Measurements from ENCODE around the gene GLIPR1L2.
"Not testable (repeated sequence)": the region's sequence is repeated elsewhere in the genome, so short reads cannot be mapped to it uniquely, and the experiment has no call there.

Gene GLIPR1L2

DNA sequence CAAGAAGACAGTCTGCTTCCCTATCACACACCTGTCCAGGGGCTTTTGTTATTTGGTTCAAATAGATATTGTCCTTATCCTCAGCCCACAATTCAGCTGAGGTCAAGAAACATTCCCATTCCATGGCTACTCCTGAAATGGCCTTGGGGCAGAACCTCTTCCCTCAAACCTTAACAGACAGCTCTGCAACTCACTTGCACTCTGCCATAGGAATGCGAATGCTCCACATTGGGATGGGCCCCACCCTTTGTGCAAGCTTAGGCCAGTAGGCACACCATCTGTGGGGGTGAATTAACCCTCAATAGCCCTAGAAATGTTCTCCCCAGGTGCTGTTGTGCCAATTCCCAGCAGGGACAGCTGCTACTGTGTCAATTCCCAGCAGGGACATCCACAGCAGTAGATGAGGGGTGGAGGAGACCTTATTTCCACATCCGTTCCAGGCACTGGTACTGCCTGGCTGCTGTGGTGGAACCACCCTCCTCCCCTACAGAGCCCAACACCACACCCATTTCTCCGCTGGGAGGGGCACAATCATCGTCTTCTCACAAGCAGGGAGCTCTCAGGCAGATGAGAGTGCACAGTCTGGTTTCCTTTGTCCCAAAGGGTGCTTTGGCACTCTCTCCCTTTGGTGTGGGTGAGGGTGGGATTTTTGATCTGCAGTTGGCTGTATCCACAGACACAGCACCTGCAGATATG is 47.3 kb downstream of the GLIPR1L2 start:
- no peak for DNase-seq (ENCODE audit: extremely low spot score)
- CTCF ChIA-PET: interaction anchor here (1.0 to 1.8 kb wide), 4 partner anchors 8 to 67 kb away, joined by 3 to 4 read pairs (median 4); no protein-coding TSS in a partner anchor
- TF ChIP-seq, protein P1, sequence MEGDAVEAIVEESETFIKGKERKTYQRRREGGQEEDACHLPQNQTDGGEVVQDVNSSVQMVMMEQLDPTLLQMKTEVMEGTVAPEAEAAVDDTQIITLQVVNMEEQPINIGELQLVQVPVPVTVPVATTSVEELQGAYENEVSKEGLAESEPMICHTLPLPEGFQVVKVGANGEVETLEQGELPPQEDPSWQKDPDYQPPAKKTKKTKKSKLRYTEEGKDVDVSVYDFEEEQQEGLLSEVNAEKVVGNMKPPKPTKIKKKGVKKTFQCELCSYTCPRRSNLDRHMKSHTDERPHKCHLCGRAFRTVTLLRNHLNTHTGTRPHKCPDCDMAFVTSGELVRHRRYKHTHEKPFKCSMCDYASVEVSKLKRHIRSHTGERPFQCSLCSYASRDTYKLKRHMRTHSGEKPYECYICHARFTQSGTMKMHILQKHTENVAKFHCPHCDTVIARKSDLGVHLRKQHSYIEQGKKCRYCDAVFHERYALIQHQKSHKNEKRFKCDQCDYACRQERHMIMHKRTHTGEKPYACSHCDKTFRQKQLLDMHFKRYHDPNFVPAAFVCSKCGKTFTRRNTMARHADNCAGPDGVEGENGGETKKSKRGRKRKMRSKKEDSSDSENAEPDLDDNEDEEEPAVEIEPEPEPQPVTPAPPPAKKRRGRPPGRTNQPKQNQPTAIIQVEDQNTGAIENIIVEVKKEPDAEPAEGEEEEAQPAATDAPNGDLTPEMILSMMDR (IDR thresholded peaks at IDR 0.05; ENCODE audit: control extremely low read depth, extremely low read depth, low read depth, missing control alignments): no peak
- POLR2A ChIA-PET: no interaction called here

DNA sequence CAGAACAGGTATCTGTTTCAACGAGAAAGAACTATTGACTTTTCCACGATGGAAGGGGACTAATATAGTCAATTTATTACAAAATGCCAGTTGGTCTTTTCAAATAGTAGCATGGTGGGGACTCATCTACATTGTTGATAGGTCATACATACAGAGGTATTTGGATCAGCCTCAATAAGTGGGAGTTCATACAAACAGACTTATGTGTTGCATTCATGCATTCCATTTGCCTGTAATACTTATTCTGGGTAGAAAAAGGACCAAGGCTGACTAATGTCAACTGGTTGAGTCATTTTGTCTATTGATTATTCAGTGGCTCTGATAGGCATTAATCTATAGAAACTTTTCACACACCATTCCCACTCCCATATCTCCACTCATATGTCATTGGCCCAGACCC is 48.2 kb downstream of the GLIPR1L2 start:
- TF ChIP-seq, protein P1 (IDR thresholded peaks at IDR 0.05; ENCODE audit: control extremely low read depth, extremely low read depth, low read depth, missing control alignments): no peak
- ChIA-PET CTCF (interaction anchor here (1.0 to 1.7 kb wide), 2 partner anchors 15 to 66 kb away, joined by 3 to 4 read pairs; no protein-coding TSS in a partner anchor), POLR2A (no interaction called here)
- DNase-seq (ENCODE audit: extremely low spot score): no peak

DNA sequence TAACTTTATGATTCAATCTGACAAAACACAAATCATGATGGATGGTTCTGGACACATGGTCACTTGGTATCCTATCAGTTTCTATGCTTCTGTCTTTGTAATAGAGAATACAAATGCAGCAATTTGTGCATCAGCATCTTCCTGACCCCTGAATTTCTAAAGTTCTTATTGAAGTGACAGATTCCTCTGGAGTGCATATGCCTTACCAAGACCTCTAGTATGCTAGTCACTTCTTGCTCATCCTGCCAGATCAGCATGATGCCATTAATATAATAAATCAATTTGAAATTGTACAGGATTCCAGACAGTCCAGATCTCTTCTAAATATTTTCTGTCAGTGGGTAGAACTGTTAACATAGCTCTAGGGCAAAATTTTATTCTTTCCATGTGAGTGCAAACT is 49.0 kb downstream of the GLIPR1L2 start:
- POLR2A ChIA-PET: no interaction called here
- DNase-seq (ENCODE audit: extremely low spot score): no peak

DNA sequence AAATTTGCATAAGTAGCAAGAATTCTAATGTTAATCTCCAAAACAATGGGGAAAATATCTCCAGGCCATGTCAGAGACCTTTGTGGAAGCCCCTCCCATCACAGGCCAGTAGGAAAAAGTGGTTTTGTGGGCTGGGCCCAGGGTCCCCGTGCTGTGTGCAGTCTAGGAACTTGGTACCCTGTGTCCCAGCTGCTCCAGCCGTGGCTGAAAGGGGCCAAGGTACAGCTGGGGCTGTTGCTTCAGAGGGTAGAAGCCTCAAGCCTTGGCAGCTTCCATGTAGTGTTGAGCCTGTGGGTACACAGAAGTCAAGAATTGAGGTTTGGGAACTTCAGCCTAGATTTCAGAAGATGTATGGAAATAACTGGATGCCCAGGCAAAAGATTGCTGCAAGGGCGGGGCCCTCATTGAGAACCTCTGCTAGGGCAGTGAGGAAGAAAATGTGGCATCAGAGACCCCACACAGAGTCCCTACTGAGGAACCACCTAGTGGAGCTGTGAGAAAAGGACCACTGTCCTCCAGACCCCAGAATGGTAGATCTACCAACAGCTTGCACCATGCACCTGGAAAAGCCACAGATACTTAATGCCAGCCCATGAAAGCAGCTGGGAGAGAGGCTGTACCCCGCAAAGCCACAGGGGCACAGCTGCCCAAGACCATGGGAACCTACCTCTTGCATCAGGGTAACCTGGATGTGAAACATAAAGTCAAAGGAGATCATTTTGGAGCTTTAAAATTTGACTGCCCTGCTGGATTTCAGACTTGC is 51.0 kb downstream of the GLIPR1L2 start:
- CTCF ChIA-PET: interaction anchor here (1.5 kb wide), 1 partner anchor 43 kb away, joined by 4 read pairs; no protein-coding TSS in a partner anchor
- DNase-seq (ENCODE audit: extremely low spot score); POLR2A ChIA-PET: not testable (repeated sequence)

More for the DNA sequence above, 49.0 kb downstream of the GLIPR1L2 start:
- TF ChIP-seq, protein P1 (IDR thresholded peaks at IDR 0.05; ENCODE audit: control extremely low read depth, extremely low read depth, low read depth, missing control alignments): no peak
- CTCF ChIA-PET: no interaction called here

DNA sequence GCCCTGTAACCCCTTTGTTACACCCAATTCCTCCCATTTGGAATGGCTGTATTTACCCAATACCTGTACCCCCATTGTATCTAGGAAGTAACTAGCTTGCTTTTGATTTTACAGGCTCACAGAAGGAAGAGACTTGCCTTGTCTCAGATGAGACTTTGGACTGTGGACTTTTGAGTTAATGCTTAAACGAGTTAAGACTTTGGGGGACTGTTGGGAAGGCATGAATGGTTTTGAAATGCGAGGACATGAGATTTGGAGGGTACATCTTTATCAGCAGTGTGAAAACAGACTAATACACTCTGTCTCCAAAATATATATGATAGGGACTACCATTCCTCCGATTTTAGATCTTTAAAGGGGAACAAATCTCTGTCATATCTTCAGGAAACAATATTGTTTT is 51.6 kb downstream of the GLIPR1L2 start:
- CTCF ChIA-PET: interaction anchor here (1.5 kb wide), 1 partner anchor 42 kb away, joined by 4 read pairs; no protein-coding TSS in a partner anchor
- POLR2A ChIA-PET; DNase-seq (ENCODE audit: extremely low spot score): not testable (repeated sequence)

DNA sequence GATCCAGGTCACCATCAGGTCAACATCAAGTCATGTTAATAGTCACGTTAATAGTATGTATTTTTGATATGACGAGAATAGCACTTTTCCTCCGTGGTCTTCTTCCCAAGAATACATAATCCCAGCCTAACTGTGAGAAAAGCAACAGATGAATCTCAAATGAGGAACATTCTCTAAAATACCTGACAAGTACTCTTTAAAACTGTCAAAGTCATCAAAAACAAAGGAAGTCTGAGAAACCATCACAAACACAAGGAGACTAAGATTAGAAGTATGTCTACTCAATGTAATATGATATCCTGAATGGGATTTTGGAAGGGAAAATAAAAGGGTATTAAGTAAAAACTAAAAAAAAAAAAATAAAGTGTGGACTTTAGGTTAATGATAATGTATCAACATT is 52.8 kb downstream of the GLIPR1L2 start:
- CTCF ChIA-PET: no interaction called here
- TF ChIP-seq, protein P1 (IDR thresholded peaks at IDR 0.05; ENCODE audit: control extremely low read depth, extremely low read depth, low read depth, missing control alignments): no peak
- POLR2A ChIA-PET: no interaction called here
- no peak for DNase-seq (ENCODE audit: extremely low spot score)

DNA sequence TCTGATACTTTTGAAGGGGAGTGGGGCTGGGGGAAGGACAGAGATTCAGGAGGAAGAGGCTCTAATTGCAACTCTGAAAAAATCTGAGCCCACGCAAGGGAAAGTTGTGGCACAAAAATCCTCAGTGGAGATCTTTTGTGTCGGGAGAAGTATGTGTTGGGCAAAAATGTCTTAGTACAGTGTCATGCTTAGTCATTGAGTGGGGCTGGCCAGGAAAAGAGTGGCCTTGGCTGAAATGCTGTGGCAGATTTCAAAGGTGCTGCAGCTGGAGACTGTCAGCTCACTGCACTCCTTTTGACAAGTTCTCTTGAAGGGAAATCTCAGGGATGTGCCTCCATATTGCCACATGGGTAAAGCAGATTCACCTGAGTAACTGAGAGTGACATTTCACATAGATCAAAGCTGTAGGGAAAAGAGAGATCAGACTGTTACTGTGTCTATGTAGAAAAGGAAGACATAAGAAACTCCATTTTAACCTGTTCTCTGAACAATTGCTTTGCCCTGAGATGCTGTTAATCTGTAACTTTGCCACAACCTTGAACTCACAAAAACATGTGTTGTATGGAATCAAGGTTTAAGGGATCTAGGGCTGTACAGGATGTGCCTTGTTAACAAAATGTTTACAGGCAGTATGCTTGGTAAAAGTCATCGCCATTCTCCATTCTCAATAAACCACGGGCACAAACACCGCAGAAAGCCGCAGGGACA is 53.7 kb downstream of the GLIPR1L2 start:
- CTCF ChIA-PET: no interaction called here
- DNase-seq (ENCODE audit: extremely low spot score): no peak
- POLR2A ChIA-PET: no interaction called here
- TF ChIP-seq, protein P1 (IDR thresholded peaks at IDR 0.05; ENCODE audit: control extremely low read depth, extremely low read depth, low read depth, missing control alignments): no peak

DNA sequence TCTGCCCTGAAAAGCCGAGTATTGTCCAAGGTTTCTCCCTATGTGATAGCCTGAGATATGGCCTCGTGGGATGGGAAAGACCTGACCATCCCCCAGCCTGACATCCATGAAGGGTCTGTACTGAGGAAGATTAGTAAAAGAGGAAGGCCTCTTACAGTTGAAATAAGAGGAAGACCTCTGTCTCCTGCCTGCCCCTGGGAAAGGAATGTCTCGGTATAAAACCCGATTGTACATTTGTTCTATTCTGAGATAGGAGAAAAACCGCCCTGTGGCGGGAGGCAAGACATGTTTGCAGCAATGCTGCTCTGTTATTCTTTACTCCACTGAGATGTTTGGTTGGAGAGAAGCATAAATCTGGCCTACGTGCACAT is 54.2 kb downstream of the GLIPR1L2 start:
- POLR2A ChIA-PET; DNase-seq (ENCODE audit: extremely low spot score); CTCF ChIA-PET: not testable (repeated sequence)

Measured in GM10248 (cell line).